HUES48 (cell line): Measurements from ENCODE around the gene TRIM6.
"Not testable (repeated sequence)": the region's sequence is repeated elsewhere in the genome, so short reads cannot be mapped to it uniquely, and the experiment has no call there.

Experiments
- H3K27ac ChIP-seq: one replicate; pipeline ENCODE4 v1.7.0; 2013; ENCODE audit warnings: low read depth, low read length, inconsistent platforms
- H3K27me3 ChIP-seq: 2 replicates; pipeline ENCODE4 v1.6.1; 2013; ENCODE audit warnings: mild to moderate bottlenecking, low read length; ENCODE audit not compliant: control insufficient read depth, insufficient read depth
- H3K36me3 ChIP-seq: 2 replicates; pipeline ENCODE4 v1.6.1; 2013; ENCODE audit warnings: low read length; ENCODE audit not compliant: control insufficient read depth, insufficient read depth
- H3K4me1 ChIP-seq: 2 replicates; pipeline ENCODE4 v1.6.1; 2013; ENCODE audit warnings: mild to moderate bottlenecking, low read length; ENCODE audit not compliant: control insufficient read depth, insufficient read depth
- H3K4me3 ChIP-seq: 2 replicates; pipeline ENCODE4 v1.5.1; 2013; ENCODE audit warnings: mild to moderate bottlenecking, low read depth, low read length
- H3K9ac ChIP-seq: 2 replicates; pipeline ENCODE4 v1.6.1; 2013; ENCODE audit warnings: mild to moderate bottlenecking, low read depth, low read length, moderate library complexity
- H3K9me3 ChIP-seq: 2 replicates; pipeline ENCODE4 v1.6.1; 2013; ENCODE audit warnings: low read length; ENCODE audit not compliant: control insufficient read depth, insufficient read depth

The TRIM6 gene

DNA sequence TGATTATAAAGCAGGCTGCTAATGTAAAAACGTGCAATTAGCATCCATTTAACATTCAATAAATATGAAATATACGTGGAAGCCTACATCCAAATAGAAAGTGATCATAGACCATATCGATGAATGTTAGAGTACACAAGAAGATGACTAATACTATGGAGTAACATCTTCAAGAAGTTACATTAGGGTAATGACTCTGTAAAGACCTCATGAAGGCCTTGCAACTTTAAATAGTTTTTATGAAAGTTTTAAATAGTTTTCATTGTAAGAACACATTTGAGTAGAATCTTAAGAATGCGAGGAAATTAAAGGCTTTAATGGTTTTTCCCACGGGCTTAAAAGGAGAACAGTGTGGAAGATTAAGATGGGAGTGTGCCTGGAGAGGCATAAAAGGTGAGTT is 29.8 kb downstream of the TRIM6 start:
- H3K36me3 ChIP-seq, result no peaks in the 10 kb centered on the region
- no peak overlapping the region for H3K4me3 ChIP-seq
- no peak overlapping the region for H3K9ac ChIP-seq
- H3K27me3 ChIP-seq, result no peaks in the 10 kb centered on the region
- H3K9me3 ChIP-seq, result no peaks in the 10 kb centered on the region
- no peak overlapping the region for H3K27ac ChIP-seq
- H3K4me1 ChIP-seq, result peaks cover 19% of the 10 kb centered on the region

DNA sequence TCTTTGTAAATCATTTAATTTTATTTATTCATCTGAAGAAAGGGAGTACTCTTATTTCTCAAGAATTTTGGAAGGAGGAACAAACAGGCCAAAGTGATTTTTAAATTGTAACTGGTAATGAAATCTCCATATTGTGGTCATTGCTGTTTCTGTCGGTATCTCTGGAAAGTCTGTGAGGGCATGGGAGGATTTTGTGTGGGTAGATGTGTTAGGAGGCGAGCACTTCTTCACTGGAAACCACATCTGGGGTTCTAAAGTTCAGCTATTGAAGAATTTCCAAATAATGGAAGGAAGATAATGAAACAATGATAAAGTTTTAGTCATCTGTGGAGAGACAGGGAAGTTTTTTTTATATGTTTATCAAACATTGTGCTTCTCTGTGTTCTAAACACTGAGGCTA is 35.0 kb downstream of the TRIM6 start:
- Histone ChIP-seq H3K9ac (no peak overlapping the region), H3K4me3 (no peak overlapping the region), H3K27ac (no peak overlapping the region)

DNA sequence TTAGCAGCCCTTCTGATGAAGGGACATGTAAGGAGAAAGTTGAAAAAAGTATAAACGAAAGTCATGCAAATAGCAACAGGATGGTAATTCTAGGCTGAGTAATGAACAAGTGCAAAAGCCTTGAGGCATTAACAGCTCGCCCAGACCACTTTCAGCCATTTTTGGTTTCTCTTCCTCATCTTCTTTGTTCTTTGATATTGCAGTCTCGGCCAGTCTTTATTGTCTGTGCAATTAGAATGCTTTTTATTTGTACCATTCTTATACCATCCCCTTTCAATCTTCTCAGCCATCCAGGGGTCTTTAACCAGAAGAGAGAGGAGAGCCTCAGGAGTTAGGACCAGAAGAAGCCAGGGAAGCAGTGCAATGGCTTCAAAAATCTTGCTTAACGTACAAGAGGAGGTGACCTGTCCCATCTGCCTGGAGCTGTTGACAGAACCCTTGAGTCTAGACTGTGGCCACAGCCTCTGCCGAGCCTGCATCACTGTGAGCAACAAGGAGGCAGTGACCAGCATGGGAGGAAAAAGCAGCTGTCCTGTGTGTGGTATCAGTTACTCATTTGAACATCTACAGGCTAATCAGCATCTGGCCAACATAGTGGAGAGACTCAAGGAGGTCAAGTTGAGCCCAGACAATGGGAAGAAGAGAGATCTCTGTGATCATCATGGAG is 35.7 kb downstream of the TRIM6 start:
- Histone ChIP-seq H3K36me3 (no peaks in the 10 kb centered on the region), H3K27me3 (no peaks in the 10 kb centered on the region), H3K4me1 (no peaks in the 10 kb centered on the region), H3K27ac (no peak overlapping the region), H3K9ac (no peak overlapping the region), H3K9me3 (no peaks in the 10 kb centered on the region), H3K4me3 (no peak overlapping the region)

More for the DNA sequence above, 35.0 kb downstream of the TRIM6 start:
- no peaks in the 10 kb centered on the region for H3K27me3 ChIP-seq
- no peaks in the 10 kb centered on the region for H3K9me3 ChIP-seq
- H3K36me3 ChIP-seq, result no peaks in the 10 kb centered on the region
- no peaks in the 10 kb centered on the region for H3K4me1 ChIP-seq

DNA sequence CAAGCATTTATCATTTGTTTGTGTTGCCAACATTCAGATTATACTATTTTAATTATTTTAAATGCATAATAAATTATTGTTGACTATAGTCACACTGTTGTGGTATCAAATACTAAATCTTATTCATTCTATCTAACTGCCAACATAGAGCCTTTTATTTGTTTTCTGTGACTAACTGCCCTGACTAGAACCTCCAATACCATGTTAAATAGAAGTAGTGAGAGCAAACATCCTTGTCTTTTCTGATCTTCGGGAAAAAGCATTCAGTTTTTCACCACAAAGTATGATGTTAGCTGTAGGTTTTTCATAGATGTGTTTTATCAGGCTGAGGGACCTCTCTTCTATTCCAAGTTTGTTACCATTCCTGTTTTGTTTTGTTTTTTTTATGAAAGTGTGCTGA is 43.5 kb downstream of the TRIM6 start:
- Histone ChIP-seq H3K27me3 (no peaks in the 10 kb centered on the region), H3K9me3 (no peaks in the 10 kb centered on the region), H3K27ac (no peak overlapping the region), H3K36me3 (no peaks in the 10 kb centered on the region), H3K4me3 (no peak overlapping the region), H3K9ac (no peak overlapping the region), H3K4me1 (no peaks in the 10 kb centered on the region)

DNA sequence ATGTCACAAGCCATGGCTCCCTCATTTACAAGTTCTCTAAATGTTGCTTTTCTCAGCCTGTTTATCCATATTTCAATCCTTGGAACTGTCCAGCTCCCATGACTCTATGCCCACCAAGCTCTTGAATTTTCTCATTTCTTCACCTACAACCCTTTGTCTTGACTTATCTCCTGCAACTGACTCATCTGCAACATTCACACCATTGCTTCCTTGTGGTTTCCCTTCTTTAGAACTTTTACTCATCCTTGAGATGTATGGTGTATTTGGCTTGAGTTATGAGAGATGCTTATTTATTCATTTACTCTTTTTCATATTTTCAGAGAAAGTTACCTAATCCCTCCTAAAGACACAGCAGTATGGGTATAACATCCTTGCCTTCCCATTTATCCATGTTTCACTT is 47.1 kb downstream of the TRIM6 start:
- H3K9ac ChIP-seq, result no peak overlapping the region
- no peaks in the 10 kb centered on the region for H3K27me3 ChIP-seq
- H3K4me3 ChIP-seq, result no peak overlapping the region
- no peak overlapping the region for H3K27ac ChIP-seq
- no peaks in the 10 kb centered on the region for H3K4me1 ChIP-seq
- no peaks in the 10 kb centered on the region for H3K36me3 ChIP-seq
- no peaks in the 10 kb centered on the region for H3K9me3 ChIP-seq

GRCh38 chr11:5646139-5646538 is 49.7 kb downstream of the TRIM6 start:
- Histone ChIP-seq H3K9me3 (no peaks in the 10 kb centered on the region), H3K9ac (no peak overlapping the region), H3K36me3 (no peaks in the 10 kb centered on the region), H3K4me1 (no peaks in the 10 kb centered on the region), H3K4me3 (no peak overlapping the region), H3K27me3 (no peaks in the 10 kb centered on the region), H3K27ac (no peak overlapping the region)

GRCh38 chr11:5655474-5655873 is 59.0 kb downstream of the TRIM6 start:
- H3K4me1 ChIP-seq, result no peaks in the 10 kb centered on the region
- no peaks in the 10 kb centered on the region for H3K36me3 ChIP-seq
- H3K9ac ChIP-seq, result no peak overlapping the region
- H3K9me3 ChIP-seq, result no peaks in the 10 kb centered on the region; the same call in 1 of the 2 replicates
- no peak overlapping the region for H3K27ac ChIP-seq
- no peaks in the 10 kb centered on the region for H3K27me3 ChIP-seq
- no peak overlapping the region for H3K4me3 ChIP-seq

- not testable (repeated sequence) for H3K4me1 ChIP-seq, H3K27me3 ChIP-seq, H3K9ac ChIP-seq, H3K9me3 ChIP-seq, H3K36me3 ChIP-seq, H3K4me3 ChIP-seq, H3K27ac ChIP-seq
Observed at GRCh38 chr11:5656956-5657355, 60.5 kb downstream of the TRIM6 start.

GRCh38 chr11:5658318-5658717 is 61.9 kb downstream of the TRIM6 start:
- H3K27me3 ChIP-seq, result no peaks in the 10 kb centered on the region
- no peak overlapping the region for H3K27ac ChIP-seq
- H3K4me1 ChIP-seq, result no peaks in the 10 kb centered on the region
- no peaks in the 10 kb centered on the region for H3K36me3 ChIP-seq
- no peaks in the 10 kb centered on the region; the same call in 1 of the 2 replicates for H3K9me3 ChIP-seq
- no peak overlapping the region for H3K4me3 ChIP-seq
- H3K9ac ChIP-seq, result no peak overlapping the region
